HepG2 (cell line): Measurements from ENCODE around the gene PEMT. TPM values are rescaled to one million over a fixed set of nuclear protein-coding genes. Genes with fewer than 3 reads are reported as not detected.

Experiments
- ADNP ChIP-seq: sonication (generic); formaldehyde crosslinking; IDR thresholded peaks from 2 replicates; pipeline ENCODE4 v1.4.0; 2020; ENCODE audit warnings: missing genetic modification reagents
- DMAP1 ChIP-seq: IDR thresholded peaks from 2 replicates; pipeline ENCODE4 v1.6.1; 2016
- MAFG ChIP-seq: sonication (generic); formaldehyde crosslinking; IDR thresholded peaks from 2 replicates; pipeline ENCODE4 v1.5.1; 2020; ENCODE audit warnings: mild to moderate bottlenecking, missing genetic modification reagents
- RBFOX2 ChIP-seq: fragments of 200-400 bp; formaldehyde crosslinking; IDR thresholded peaks from 2 replicates; pipeline ENCODE4 v1.6.1; 2017; ENCODE audit warnings: low read depth, mild to moderate bottlenecking, low read length
- REL ChIP-seq: sonication (generic); formaldehyde crosslinking; conservative IDR thresholded peaks from 2 replicates; pipeline ENCODE4 v1.8.0; 2022; ENCODE audit warnings: mild to moderate bottlenecking, missing genetic modification reagents, moderate library complexity
- REPIN1 ChIP-seq: sonication (generic); formaldehyde crosslinking; IDR thresholded peaks from 2 replicates; pipeline ENCODE4 v1.8.0; 2022; ENCODE audit warnings: missing genetic modification reagents, low read depth, mild to moderate bottlenecking, borderline replicate concordance
- TSC22D2 ChIP-seq: sonication (generic); formaldehyde crosslinking; IDR thresholded peaks from 2 replicates; pipeline ENCODE4 v1.5.1; 2020; ENCODE audit warnings: missing genetic modification reagents, mild to moderate bottlenecking, borderline replicate concordance
- ZBTB3 ChIP-seq: sonication (generic); formaldehyde crosslinking; IDR thresholded peaks from 2 replicates; pipeline ENCODE4 v1.4.0; 2020; ENCODE audit warnings: low read depth, mild to moderate bottlenecking, moderate library complexity, missing genetic modification reagents, borderline replicate concordance
- polyA plus RNA-seq, 8 experiments: library from polyadenylated mRNA; depleted of rRNA in 3 of 8; stranded (reverse) in 7 of 8; unstranded in 1 of 8; fragments of >200 nt; fragmentation: Illumina TruSeq in 4 of 8; extraction: Trizol in 4 of 8; gene quantifications; 2 replicates each; pipeline versions ENCODE4 v1.2.1 to v1.2.3, GENCODE V29; 2011 to 2016; ENCODE audit warnings: low read depth in 4 of 8, missing spikeins in 1 of 8, mixed read lengths in 1 of 8; ENCODE audit not compliant: insufficient read depth in 1 of 8
- total RNA-seq, 5 experiments: library from RNA; depleted of rRNA; stranded (reverse); fragments of >200 nt; fragmentation: Illumina TruSeq; extraction: Trizol; gene quantifications; 2 replicates each; pipeline ENCODE4 v1.2.3, GENCODE V29; 2016; ENCODE audit warnings: low read depth in 1 of 5
- TF ChIP-seq, protein P1 (sequence below): sonication (generic); formaldehyde crosslinking; IDR thresholded peaks from 2 replicates; pipeline ENCODE4 v1.8.1; 2023; ENCODE audit warnings: mild to moderate bottlenecking, missing genetic modification reagents, borderline replicate concordance
- TF ChIP-seq, protein P2 (sequence below): sonication (generic); formaldehyde crosslinking; IDR thresholded peaks from 2 replicates; pipeline ENCODE4 v1.5.0; 2020; ENCODE audit warnings: mild to moderate bottlenecking, missing genetic modification reagents
- TF ChIP-seq, protein P3 (sequence below): sonication (generic); formaldehyde crosslinking; IDR thresholded peaks from 2 replicates; pipeline ENCODE4 v1.5.0; 2020; ENCODE audit warnings: missing genetic modification reagents, mild to moderate bottlenecking, borderline replicate concordance
- TF ChIP-seq, protein P4 (sequence below): sonication (generic); formaldehyde crosslinking; IDR thresholded peaks from 2 replicates; pipeline ENCODE4 v1.4.0; 2020; ENCODE audit warnings: mild to moderate bottlenecking, missing genetic modification reagents, borderline replicate concordance
- TF ChIP-seq, protein P5 (sequence below): sonication (generic); formaldehyde crosslinking; IDR thresholded peaks from 2 replicates; pipeline ENCODE4 v1.5.0; 2020; ENCODE audit warnings: missing genetic modification reagents
- TF ChIP-seq, protein P6 (sequence below): sonication (generic); formaldehyde crosslinking; IDR thresholded peaks from 2 replicates; pipeline ENCODE4 v1.8.1; 2022; ENCODE audit warnings: low read depth, mild to moderate bottlenecking, missing genetic modification reagents

Gene PEMT
- total and polyA plus RNA-seq, 2 of the 13 experiments (the other 11 are each of a cell fraction or from before 2014, with no cell fraction given), result 31.7 to 43.6 TPM

DNA sequence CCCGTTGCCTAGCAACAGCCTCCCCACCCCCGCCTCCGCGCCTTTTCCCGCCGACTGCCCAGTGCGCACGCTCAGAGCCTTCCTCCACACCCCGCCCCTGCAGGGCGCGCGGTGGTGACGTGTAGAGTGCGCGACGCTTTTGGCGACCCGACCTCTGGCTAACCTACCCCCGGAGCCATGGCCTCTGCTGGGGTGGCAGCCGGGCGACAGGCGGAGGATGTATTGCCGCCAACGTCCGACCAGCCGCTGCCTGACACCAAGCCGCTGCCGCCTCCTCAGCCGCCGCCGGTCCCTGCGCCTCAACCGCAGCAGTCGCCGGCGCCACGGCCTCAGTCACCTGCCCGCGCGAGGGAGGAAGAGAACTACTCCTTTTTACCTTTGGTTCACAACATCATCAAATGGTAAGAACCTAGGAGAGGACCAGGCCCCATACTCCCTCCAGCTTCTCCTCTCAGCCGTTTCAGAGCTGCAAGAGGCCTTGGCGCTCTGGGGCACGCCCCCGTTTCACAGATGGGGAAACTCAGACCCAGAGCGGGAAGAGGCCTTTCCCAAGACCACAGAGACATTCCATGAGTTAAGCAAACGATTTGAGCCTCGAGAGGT, 114.5 kb downstream of the PEMT start, which contains the start of gene MED9 (continued):
- TF ChIP-seq REPIN1 (CRISPR knock-in tag) (peak; percentile 82), TSC22D2 (0 out of 2 replicates have a peak, but pooled peaks have one; percentile 75), DMAP1 (CRISPR knock-in tag) (peak; percentile 73), REL (no peak; the same call in 1 of the 2 replicates), ADNP (CRISPR knock-in tag) (no peak), MAFG (CRISPR knock-in tag) (no peak), RBFOX2 (peak; percentile 90), ZBTB3 (CRISPR knock-in tag) (no peak)
- TF ChIP-seq, protein P1, sequence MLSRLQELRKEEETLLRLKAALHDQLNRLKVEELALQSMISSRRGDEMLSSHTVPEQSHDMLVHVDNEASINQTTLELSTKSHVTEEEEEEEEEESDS (CRISPR knock-in tag), result peak; percentile 77; the same call in 1 of the 2 replicates
- TF ChIP-seq, protein P2, sequence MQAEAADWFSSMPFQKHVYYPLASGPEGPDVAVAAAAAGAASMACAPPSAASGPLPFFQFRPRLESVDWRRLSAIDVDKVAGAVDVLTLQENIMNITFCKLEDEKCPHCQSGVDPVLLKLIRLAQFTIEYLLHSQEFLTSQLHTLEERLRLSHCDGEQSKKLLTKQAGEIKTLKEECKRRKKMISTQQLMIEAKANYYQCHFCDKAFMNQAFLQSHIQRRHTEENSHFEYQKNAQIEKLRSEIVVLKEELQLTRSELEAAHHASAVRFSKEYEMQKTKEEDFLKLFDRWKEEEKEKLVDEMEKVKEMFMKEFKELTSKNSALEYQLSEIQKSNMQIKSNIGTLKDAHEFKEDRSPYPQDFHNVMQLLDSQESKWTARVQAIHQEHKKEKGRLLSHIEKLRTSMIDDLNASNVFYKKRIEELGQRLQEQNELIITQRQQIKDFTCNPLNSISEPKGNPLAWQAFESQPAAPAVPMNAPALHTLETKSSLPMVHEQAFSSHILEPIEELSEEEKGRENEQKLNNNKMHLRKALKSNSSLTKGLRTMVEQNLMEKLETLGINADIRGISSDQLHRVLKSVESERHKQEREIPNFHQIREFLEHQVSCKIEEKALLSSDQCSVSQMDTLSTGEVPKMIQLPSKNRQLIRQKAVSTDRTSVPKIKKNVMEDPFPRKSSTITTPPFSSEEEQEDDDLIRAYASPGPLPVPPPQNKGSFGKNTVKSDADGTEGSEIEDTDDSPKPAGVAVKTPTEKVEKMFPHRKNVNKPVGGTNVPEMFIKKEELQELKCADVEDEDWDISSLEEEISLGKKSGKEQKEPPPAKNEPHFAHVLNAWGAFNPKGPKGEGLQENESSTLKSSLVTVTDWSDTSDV (CRISPR knock-in tag), result peak; percentile 41; the same call in 1 of the 2 replicates
- TF ChIP-seq, protein P3, sequence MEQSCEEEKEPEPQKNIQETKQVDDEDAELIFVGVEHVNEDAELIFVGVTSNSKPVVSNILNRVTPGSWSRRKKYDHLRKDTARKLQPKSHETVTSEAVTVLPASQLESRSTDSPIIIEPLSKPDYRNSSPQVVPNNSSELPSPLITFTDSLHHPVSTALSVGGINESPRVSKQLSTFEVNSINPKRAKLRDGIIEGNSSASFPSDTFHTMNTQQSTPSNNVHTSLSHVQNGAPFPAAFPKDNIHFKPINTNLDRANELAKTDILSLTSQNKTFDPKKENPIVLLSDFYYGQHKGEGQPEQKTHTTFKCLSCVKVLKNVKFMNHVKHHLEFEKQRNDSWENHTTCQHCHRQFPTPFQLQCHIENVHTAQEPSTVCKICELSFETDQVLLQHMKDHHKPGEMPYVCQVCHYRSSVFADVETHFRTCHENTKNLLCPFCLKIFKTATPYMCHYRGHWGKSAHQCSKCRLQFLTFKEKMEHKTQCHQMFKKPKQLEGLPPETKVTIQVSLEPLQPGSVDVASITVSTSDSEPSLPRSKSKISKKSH, result peak; percentile 62; the same call in 1 of the 2 replicates
- TF ChIP-seq, protein P4, sequence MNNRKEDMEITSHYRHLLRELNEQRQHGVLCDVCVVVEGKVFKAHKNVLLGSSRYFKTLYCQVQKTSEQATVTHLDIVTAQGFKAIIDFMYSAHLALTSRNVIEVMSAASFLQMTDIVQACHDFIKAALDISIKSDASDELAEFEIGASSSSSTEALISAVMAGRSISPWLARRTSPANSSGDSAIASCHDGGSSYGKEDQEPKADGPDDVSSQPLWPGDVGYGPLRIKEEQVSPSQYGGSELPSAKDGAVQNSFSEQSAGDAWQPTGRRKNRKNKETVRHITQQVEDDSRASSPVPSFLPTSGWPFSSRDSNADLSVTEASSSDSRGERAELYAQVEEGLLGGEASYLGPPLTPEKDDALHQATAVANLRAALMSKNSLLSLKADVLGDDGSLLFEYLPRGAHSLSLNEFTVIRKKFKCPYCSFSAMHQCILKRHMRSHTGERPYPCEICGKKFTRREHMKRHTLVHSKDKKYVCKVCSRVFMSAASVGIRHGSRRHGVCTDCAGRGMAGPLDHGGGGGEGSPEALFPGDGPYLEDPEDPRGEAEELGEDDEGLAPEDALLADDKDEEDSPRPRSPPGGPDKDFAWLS (CRISPR knock-in tag), result no peak
- TF ChIP-seq, protein P5, sequence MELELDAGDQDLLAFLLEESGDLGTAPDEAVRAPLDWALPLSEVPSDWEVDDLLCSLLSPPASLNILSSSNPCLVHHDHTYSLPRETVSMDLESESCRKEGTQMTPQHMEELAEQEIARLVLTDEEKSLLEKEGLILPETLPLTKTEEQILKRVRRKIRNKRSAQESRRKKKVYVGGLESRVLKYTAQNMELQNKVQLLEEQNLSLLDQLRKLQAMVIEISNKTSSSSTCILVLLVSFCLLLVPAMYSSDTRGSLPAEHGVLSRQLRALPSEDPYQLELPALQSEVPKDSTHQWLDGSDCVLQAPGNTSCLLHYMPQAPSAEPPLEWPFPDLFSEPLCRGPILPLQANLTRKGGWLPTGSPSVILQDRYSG (CRISPR knock-in tag), result no peak
- TF ChIP-seq, protein P6, sequence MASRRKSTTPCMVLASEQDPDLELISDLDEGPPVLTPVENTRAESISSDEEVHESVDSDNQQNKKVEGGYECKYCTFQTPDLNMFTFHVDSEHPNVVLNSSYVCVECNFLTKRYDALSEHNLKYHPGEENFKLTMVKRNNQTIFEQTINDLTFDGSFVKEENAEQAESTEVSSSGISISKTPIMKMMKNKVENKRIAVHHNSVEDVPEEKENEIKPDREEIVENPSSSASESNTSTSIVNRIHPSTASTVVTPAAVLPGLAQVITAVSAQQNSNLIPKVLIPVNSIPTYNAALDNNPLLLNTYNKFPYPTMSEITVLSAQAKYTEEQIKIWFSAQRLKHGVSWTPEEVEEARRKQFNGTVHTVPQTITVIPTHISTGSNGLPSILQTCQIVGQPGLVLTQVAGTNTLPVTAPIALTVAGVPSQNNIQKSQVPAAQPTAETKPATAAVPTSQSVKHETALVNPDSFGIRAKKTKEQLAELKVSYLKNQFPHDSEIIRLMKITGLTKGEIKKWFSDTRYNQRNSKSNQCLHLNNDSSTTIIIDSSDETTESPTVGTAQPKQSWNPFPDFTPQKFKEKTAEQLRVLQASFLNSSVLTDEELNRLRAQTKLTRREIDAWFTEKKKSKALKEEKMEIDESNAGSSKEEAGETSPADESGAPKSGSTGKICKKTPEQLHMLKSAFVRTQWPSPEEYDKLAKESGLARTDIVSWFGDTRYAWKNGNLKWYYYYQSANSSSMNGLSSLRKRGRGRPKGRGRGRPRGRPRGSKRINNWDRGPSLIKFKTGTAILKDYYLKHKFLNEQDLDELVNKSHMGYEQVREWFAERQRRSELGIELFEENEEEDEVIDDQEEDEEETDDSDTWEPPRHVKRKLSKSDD (CRISPR knock-in tag), result peak; percentile 85
